Fibroblast of skin of left biceps (primary cell): ENCODE results near the gene CENPA.
A peak's percentile ranks its signal among the peaks of the same experiment; 100 is the strongest.
"Not testable (repeated sequence)": the region's sequence is repeated elsewhere in the genome, so short reads cannot be mapped to it uniquely, and the experiment has no call there.

Source experiments
- DNase-seq, 2 experiments: peaks; one replicate each; pipeline ENCODE4 v3.0.0-alpha.2; 2013; ENCODE audit warnings: low read depth in 2 of 2

CENPA gene

DNA sequence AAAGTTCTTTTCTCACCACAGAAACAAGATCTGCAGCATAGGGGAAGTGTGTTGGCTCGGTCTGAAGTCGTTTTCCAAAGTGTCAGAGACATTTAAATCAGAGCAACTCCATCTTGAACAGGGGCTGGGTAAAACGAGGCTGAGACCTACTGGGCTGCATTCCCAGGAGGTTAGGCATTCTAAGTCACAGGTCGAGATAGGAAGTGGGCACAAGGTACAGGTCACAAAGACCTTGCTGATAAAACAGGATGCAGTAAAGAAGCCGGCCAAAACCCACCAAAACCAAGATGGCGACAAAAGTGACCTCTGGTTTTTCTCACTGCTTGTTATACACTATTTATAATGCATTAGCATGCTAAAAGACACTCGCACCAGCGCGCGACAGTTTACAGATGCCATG is 24.9 kb upstream of the CENPA start:
- not testable (repeated sequence) for DNase-seq

DNA sequence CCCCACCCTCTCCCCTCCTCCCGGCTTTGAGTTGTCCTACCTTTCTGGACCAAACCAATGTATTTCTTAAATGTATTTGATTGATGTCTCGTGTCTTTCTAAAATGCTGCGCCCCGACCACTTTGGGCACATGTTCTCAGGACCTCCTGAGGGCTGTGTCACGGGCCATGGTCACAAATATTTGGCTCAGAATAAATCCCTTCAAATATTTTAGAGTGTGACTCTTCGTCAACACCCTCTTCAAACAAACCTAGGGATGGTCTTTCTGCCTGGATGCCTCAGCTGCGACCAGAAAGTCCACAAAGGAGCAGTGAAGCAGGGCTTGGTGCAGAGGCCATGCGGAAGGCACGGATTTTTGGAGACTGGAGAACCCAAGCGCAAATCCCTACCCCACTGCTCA is 22.8 kb upstream of the CENPA start:
- DNase-seq = no peak

DNA sequence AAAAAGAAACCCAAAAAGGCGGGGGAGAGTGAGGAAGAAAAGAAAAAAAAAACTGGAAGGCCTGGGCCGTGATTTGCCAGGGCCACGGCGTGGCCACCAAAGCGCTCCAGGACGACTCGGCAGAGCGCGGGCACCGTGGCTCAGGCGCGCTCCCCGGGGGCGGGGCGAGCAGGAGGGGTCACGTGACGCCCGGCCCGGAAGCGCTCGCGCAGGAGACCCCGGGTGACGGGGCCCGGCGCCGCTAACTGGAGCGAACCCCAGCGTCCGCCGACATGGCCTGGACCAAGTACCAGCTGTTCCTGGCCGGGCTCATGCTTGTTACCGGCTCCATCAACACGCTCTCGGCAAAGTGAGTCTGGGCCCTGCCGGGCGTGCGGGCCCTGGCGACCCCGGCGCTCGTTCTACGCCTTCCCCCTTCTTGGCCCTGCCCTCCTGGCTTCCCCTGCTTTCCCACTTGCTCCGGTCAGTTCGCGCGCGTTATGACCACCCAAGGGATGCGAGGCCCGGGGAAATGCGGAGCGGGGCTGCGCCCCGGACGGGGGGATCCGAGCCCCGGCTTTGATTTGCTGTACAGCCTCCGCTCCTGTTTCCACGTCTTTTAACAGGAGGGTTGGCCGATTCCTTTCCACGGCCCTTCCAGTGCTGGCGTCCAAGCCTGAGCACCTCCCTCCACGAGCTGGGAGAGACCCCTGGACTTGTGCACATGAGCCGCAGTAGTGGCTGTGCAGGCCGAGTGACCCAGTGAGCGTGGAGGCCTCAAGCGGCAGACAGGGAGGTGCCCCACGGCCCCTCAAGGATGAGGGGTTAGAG is 21.6 kb upstream of the CENPA start, which contains the start of gene SLC35F6:
Gene SLC35F6 (plus strand): TSS at position 207 of the 810 bp plus-strand sequence. CDS start 66 bp downstream, at position 273.
- peak; percentile 42 to 45 for DNase-seq

DNA sequence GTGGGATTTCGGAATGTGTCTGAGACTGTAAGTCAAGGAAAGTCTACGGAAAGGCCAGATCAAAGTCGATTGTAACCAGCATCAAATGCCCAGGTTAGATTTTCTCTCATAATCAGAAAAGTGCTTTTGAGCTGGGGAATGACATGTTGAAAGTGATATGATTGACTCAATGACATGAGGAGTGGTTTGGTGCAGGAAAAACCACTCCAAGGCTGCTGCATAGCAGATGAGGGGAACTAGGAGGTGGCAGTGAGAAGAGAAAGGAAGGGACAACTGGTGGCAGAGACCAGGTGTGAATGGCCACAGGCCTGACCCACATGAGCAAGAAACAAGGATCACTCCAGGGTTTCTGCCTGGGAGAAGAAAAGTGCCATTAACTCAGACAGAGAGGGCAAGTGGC is 20.9 kb upstream of the CENPA start:
- DNase-seq = no peak

DNA sequence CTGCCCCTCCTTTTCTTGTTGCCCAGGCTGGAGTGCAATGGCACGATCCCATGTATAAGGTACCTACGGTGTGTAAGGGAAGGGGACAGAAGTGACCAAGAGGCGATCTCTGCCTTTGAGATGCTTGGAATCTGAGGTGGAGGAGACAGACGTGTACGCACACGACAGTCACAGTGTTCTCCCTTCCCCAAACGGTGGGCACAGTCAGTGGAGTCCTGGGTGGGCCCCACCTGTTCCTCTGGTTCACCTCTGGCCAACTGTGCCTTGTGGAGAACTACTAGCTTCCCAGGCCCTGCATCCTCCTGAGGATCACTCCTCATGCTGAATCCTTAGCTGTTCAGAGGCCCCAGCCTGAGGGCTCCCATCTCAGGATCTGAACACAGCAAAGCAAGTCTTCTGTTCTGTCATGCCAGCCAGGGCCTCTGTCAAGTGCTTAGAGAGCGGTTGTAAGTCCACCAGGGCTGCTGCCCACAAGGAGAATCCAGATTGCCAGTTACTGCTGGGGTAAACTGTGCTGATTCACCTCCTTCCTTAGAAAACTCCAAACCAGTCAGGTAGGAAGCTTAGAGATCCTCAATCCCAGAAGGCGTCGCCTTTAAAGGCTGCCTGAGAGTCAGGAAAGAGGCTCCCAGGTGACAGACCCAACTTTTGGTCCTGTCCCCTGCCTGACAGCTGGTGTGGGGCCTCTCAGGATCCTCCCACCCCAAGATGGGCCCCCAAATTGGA is 20.2 kb upstream of the CENPA start:
- DNase-seq = no peak

DNA sequence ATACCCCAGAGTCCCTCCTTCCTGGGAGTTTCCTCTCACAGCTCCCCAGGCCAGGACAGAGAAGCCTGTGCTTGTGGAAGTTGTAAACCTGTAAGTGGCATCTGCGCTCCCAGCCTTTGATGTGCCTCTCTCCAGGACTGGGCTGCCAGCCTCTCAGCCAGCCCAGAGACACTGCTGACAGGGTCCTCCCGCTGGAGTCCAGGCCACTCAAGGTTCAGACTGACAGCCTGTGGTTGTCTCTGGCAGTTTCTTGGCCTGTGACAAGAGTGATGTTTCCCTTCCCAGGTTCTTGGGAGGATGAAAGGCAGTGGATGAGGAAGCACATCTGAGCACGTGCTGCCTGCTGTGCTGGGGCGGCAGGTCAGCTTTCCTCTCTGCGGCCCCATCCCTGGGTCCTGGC is 18.7 kb upstream of the CENPA start:
- no peak for DNase-seq

DNA sequence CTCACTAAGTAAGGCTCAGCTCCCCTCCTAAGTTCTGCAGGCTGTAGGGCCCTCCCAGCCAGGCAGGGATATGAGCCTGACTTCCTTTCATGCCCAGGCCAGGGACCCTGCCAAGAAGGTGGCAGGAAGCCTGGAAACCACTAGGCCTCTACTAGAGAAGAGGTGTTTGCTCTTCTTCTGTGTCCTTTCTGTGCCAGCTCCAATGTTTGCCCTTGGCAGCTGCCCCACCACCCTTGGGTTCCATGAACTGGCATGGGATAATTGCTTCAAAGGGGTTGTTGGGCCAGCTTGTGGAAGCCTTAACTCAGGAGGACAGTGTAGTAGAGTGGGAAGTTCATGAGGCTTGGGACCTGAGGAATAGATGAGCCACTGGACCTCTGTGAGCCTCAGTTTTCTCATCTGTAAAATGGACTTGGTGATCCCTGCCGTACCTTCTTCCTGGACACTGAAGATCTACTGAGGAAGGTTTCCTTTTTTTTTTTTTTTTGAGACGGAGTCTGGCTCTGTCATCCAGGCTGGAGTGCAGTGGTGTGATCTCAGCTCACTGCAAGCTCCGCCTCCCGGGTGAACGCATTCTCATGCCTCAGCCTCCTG is 17.9 kb upstream of the CENPA start:
- DNase-seq = no peak

DNA sequence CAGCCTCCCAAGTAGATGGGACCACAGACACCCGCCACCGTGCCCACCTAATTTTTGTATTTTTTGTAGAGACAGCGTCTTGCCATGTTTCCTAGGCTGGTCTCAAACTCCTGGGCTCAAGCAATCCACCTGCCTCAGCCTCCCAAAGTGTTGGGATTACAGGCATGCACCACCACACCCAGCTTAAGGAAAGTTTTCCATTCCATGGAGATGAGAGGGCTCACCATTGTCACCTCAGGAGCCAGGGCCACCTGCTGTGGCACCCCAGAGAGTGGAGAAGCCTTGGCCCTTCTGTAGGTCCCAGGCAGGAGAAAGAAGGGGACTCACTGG is 17.1 kb upstream of the CENPA start:
- DNase-seq = no peak

DNA sequence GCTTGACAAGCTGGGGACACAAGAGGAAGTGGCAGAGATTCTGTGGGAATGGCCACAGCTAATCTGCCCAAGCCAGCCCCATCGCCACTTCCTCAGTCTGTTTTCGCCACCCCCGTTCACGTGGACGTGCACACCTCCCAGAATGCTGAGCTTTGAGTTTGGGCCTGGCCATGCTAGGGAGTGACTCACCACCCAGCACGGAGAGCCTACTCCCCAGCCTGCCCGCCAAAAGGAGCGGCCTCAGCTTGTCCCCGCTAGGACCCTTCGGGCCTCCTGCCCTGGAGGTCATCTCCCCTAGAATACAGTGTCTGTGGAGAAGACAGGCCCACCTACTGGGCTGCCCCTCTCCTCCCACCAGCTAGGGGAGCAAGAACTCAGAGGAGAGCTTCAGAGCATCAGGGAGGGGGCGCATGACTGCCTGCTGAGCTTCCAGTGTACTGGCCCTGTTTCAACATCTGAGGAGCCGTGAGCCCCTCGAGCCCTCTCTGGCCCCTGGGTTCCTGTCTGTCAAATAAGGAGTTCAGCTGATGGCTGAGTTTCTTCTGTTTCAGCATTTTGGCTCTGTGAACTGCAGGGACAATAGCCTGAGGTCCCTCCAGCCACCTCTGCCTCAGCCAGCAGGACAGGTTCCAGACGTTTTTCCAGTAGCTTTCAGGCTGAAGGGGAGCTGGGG is 16.6 kb upstream of the CENPA start:
- no peak for DNase-seq

DNA sequence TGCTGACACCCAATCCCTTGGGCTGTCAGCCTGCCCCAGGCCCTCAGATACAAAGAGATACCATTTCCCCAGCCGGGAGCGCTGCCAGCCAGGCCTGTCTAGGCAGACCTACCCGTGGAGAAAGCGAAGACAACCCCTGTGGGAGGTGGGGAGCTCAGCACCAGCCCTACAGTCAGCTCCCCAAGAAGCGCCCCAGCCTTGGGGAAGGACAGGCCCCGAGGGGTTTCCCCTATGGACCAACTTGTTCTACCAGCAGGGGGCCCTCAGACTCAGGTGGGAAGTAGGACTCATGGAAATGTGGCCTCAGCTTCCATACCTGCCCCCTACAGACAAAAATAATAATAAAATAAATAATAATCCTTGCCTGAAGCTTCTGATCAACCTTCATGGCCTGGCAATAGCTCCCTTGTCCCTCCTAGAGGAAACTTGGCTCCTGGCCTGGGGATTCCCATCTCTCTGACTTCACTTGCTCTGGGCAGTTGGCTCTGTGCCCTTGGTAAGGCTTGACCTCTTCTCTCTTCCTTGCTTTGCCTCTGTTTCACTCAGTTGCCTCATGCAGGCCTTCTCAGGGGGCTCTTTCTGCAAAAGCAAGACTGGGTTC is 14.8 kb upstream of the CENPA start:
- DNase-seq = no peak

DNA sequence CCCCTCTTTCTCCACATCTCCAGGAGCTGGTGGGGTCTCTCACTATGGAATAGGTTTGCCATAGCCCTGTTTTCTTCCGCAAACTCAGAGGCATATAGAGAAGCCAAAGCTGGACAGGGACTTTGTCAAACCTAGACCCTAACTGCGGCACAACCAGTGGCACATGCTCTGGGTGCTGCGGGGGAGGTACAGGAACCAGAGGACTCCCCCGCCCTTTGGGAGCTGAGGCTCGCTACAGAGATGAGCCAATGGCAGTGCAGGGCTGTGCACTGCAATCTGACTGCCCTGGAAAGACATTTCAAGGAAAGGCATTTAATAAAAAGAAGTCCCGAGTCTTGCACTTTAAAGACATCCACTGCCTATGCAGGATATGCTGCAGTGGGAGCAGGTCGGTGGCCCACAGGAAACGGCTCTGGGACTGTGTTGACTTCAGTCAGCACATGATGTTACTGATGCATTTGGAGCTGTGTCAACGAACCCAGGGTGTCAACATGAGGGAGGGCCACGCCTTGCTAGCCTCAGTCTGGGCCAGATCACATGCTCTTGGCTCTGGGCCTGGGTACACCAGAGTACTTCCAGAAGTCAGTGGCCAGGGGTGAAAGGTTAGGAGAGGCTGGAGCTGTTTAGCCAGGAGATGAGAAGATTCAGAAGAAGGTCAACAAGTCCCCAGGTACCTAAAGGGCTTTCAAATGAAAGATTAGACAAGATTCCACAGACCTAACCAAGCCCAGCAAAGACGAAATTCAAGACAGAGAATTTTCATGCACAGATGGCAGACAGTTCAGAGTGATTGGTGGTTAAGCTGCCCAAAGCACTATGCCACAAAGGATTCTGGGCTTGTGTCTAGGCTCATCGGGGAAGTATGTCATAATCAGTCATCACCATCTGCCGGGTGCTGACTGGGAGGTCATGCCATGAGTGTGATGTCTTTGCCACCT is 13.5 kb upstream of the CENPA start:
- no peak for DNase-seq

DNA sequence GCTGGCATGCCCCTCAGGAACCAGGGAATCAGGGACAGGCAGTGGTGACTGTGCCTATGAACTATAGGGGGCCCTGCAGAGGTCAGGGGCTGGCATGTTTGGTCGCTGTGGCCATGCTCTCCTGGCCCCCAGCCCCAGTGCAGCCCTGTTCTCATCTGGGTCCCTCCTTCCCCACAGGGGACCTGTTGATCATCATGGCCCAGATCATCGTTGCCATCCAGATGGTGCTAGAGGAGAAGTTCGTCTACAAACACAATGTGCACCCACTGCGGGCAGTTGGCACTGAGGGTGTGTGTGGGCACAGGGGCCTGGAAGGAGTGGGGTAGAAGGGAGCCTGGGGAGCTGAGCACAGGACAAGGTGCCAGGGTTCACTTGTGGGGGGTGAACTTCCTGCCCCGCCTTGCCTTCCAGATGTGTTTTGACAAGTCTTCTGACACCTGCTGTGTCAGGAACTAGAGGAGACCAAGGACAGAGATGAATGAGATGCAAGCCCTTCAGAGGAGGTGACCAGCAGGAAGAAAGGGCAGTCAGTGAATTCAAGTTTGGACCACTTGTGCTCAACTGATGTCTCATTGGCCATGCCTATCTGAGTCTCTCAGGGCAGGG is 9.6 kb upstream of the CENPA start:
- no peak for DNase-seq

DNA sequence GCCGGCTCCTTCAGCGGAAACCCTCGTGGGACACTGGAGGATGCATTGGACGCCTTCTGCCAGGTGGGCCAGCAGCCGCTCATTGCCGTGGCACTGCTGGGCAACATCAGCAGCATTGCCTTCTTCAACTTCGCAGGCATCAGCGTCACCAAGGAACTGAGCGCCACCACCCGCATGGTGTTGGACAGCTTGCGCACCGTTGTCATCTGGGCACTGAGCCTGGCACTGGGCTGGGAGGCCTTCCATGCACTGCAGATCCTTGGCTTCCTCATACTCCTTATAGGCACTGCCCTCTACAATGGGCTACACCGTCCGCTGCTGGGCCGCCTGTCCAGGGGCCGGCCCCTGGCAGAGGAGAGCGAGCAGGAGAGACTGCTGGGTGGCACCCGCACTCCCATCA is 7.8 kb upstream of the CENPA start:
- DNase-seq = no peak

DNA sequence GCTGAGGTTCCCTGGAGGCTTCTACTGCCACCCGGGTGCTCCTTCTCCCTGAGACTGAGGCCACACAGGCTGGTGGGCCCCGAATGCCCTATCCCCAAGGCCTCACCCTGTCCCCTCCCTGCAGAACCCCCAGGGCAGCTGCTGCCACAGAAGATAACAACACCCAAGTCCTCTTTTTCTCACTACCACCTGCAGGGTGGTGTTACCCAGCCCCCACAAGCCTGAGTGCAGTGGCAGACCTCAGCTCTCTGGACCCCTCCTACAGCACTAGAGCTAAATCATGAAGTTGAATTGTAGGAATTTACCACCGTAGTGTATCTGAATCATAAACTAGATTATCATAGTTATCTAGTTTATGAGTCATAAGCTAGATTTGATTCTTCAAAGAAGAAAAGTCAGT is 7.3 kb upstream of the CENPA start:
- DNase-seq = no peak

DNA sequence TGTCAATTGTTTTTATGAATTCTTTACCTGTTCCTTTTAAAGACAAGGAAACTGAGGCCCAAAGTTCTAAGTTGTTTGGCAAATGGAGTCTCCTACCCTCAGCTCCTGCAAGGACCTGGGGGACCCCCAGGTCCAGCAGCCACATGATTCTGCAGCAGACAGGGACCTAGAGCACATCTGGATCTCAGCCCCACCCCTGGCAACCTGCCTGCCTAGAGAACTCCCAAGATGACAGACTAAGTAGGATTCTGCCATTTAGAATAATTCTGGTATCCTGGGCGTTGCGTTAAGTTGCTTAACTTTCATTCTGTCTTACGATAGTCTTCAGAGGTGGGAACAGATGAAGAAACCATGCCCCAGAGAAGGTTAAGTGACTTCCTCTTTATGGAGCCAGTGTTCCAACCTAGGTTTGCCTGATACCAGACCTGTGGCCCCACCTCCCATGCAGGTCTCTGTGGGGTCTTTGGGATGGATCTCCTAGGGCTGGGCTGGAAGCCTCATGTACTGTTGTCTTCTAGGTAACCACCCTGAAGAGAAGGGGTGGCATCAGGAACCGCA is 5.6 kb upstream of the CENPA start:
- no peak for DNase-seq

DNA sequence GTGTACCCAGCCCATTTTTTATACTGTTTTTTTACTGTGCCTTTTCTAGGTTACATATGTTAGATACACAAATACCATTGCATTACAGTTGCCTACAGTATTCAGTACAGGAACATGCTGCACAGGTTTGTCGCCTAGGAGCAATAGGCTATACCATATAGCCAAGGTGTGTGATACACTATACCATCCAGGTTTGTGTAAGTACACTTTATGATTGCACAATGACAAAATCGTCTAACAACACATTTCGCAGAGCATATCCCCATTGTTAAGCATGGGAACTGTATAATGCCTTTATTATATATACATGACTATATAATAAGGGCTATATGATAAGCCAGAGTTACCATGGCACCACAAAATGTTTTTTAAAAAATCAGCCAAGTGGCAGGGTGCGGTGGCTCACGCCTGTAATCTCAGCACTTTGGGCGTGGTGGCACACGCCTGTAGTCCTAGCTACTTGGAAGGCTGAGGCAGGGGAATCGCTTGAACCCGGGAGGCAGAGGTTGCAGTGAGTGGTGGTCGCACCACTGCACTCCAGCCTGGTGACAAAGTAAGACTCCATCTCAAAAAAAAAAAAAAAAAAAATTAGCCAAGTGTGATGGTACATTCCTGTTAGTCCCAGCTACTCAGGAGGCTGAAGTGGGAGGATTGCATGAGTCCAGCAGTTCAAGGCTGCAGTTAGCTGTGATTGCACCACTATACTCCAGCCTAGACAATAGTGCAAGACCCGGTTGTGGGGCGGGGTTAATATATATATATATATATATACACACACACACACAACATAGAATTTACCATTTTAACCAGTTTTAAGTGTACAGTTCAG is 2.8 kb upstream of the CENPA start:
- DNase-seq = no peak

DNA sequence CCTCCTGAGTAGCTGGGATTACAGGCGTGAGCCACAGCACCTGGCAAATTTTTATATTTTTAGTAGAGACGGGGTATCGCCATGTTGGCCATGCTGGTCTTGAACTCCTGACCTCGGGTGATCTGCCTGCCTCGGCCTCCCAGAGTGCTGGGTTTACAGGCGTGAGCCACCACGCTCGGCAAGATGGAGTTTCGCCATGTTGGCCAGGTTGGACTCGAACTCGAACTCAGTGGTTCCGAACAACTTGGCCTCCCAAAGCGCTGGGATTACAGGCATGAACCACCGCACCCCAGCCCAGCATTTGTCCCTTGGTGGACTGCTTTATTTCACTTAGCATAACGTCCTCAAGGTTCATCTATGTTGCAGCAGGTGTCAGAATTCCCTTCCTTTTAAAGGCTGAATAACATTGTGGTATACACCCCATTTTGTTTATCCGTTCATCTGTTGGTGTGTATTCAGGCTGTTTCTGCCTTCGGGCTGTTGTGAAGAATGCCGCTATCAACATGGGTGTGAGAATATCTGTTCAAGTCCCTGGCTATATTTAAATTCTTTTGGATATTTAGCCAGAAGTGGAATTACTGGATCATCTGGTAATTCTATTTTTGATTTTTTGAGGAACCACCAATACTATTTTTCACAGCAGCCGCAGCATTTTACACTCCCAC is 1.2 kb upstream of the CENPA start:
- DNase-seq = no peak

DNA sequence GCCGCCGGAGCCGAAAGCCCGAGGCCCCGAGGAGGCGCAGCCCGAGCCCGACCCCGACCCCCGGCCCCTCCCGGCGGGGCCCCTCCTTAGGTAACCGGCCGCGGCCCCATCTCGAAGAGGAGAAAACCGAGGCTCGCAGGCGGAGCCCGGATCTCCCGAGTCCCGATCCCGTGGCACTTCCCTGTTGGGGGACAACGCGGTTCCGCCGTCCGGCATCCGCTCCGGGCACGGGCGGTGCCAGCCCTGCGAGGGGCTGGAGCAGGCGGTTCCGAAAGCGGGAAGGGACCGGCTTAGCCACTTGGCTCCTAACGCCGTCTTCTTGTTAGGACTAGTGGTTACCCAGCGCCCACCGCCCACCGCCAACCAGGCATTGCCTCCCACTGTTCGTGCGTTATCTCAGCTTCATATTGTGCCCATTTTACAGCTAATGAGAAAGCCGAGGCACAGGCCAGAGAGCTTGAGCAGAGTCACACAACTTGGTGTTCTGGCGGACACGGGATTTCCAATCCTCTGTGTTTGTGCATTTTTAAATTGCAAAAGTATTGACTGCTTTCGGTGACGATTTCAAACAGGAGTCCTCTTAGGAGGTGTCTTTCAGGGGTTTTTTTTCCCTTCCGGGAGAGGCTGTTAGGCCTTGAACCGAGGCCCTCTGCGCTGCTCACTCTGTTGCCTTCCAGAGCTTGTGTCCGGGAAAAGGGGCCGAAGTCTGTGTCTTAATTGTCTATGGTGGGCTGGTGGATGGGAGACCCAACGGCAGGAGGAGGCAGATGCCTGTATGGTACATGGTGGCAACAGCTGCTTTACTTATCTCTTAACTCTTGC is 562 bp downstream of the CENPA start:
- no peak for DNase-seq
